SK-N-SH (cell line): ENCODE measurements around the gene GTF2A1L.

Experiments used
- CTCF ChIP-seq: fragments of 200-600 bp; sonication (generic); IDR thresholded peaks from 2 replicates; pipeline ENCODE4 v1.6.1; 2017; ENCODE audit warnings: antibody characterized with exemption, mild to moderate bottlenecking, moderate library complexity
- EP300 ChIP-seq, 2 experiments: IDR thresholded peaks; 2 replicates each; pipeline versions ENCODE4 v1.4.0 to v1.6.1; 2012; ENCODE audit warnings: borderline replicate concordance in 1 of 2, low read depth in 1 of 2, low read length in 1 of 2
- POLR2AphosphoS5 ChIP-seq: IDR thresholded peaks from 2 replicates; pipeline ENCODE4 v1.6.1; 2012; ENCODE audit warnings: low read depth, low read length
- TCF12 ChIP-seq: IDR thresholded peaks from 2 replicates; pipeline ENCODE4 v1.4.0; 2012

GRCh38 chr2:48717846-48718245 lies 100.2 kb downstream of the GTF2A1L start:
- TF ChIP-seq CTCF, result no peak
- TF ChIP-seq TCF12, result no peak
- no peak for TF ChIP-seq POLR2AphosphoS5
- TF ChIP-seq EP300 (IDR thresholded peaks at IDR 0.05; ENCODE audit: borderline replicate concordance in 1 of 2, low read depth in 1 of 2, low read length in 1 of 2), result no peak
